ENCODE data around the gene NRG3. TPM values are rescaled to one million over a fixed set of nuclear protein-coding genes. Genes with fewer than 3 reads are reported as not detected.

Gene NRG3
- polyA plus RNA-seq, 3 donors from 2014 or later: not detected

GRCh38 chr10:82796510-82796909, 921.5 kb downstream of the NRG3 start:
- H3K9me3 Mint-ChIP-seq: peaks cover 0 to 31% (median 6%) of the 10 kb centered on the region in 6 donors
- H3K36me3 Mint-ChIP-seq: no peaks in the 10 kb centered on the region
- no peaks in the 10 kb centered on the region for H3K27me3 Mint-ChIP-seq (ENCODE audit: low read depth in 3 of 3)
- DNase-seq: no peak
- no peak overlapping the region for H3K27ac Mint-ChIP-seq
- no peak overlapping the region for H3K4me3 Mint-ChIP-seq
- no peaks in the 10 kb centered on the region for H3K4me1 Mint-ChIP-seq

- Mint-ChIP-seq H3K4me1 (no peaks in the 10 kb centered on the region), H3K27me3 (ENCODE audit: low read depth in 3 of 3) (no peaks in the 10 kb centered on the region), H3K36me3 (no peaks in the 10 kb centered on the region), H3K4me3 (no peak overlapping the region), H3K9me3 (peaks cover 0 to 41% (median 1%) of the 10 kb centered on the region in 6 donors), H3K27ac (no peak overlapping the region)
- DNase-seq: no peak
Observed at GRCh38 chr10:82801289-82801688, 926.3 kb downstream of the NRG3 start.

GRCh38 chr10:82811621-82812020, 936.6 kb downstream of the NRG3 start:
- Mint-ChIP-seq H3K4me3 (no peak overlapping the region), H3K9me3 (peaks cover 0 to 19% (median 8%) of the 10 kb centered on the region in 6 donors), H3K27ac (no peak overlapping the region), H3K27me3 (ENCODE audit: low read depth in 3 of 3) (no peaks in the 10 kb centered on the region), H3K36me3 (no peaks in the 10 kb centered on the region), H3K4me1 (no peaks in the 10 kb centered on the region)
- no peak for DNase-seq

GRCh38 chr10:82813856-82814255, 938.9 kb downstream of the NRG3 start:
- no peak overlapping the region for H3K27ac Mint-ChIP-seq
- no peak overlapping the region for H3K4me3 Mint-ChIP-seq
- no peak for DNase-seq
- no peaks in the 10 kb centered on the region for H3K27me3 Mint-ChIP-seq (ENCODE audit: low read depth in 3 of 3)
- H3K9me3 Mint-ChIP-seq: peaks cover 0 to 24% (median 8%) of the 10 kb centered on the region in 6 donors
- no peaks in the 10 kb centered on the region for H3K36me3 Mint-ChIP-seq
- no peaks in the 10 kb centered on the region for H3K4me1 Mint-ChIP-seq

- Mint-ChIP-seq H3K4me3 (no peak overlapping the region), H3K4me1 (no peaks in the 10 kb centered on the region), H3K27me3 (ENCODE audit: low read depth in 3 of 3) (no peaks in the 10 kb centered on the region), H3K9me3 (peaks cover 0 to 26% (median 9%) of the 10 kb centered on the region in 6 donors), H3K36me3 (no peaks in the 10 kb centered on the region), H3K27ac (no peak overlapping the region)
- no peak for DNase-seq
Observed at GRCh38 chr10:82814635-82815034, 939.6 kb downstream of the NRG3 start.

GRCh38 chr10:82815680-82816079, 940.7 kb downstream of the NRG3 start:
- no peak overlapping the region for H3K4me3 Mint-ChIP-seq
- no peaks in the 10 kb centered on the region for H3K4me1 Mint-ChIP-seq
- H3K27ac Mint-ChIP-seq: no peak overlapping the region
- peaks cover 0 to 25% (median 10%) of the 10 kb centered on the region in 6 donors for H3K9me3 Mint-ChIP-seq
- DNase-seq: no peak
- no peaks in the 10 kb centered on the region for H3K36me3 Mint-ChIP-seq
- H3K27me3 Mint-ChIP-seq (ENCODE audit: low read depth in 3 of 3): no peaks in the 10 kb centered on the region

- Mint-ChIP-seq H3K27me3 (ENCODE audit: low read depth in 3 of 3) (peaks cover 0 to 2% (median 0%) of the 10 kb centered on the region in 3 donors), H3K9me3 (peaks cover 0 to 23% (median 7%) of the 10 kb centered on the region in 6 donors), H3K4me3 (no peak overlapping the region), H3K27ac (no peak overlapping the region), H3K4me1 (no peaks in the 10 kb centered on the region), H3K36me3 (no peaks in the 10 kb centered on the region)
- no peak for DNase-seq
Observed at GRCh38 chr10:82817676-82818422, 942.9 kb downstream of the NRG3 start.

- peaks cover 0 to 20% (median 5%) of the 10 kb centered on the region in 6 donors for H3K9me3 Mint-ChIP-seq
- H3K27ac Mint-ChIP-seq: no peak overlapping the region
- no peak for DNase-seq
- H3K4me3 Mint-ChIP-seq: no peak overlapping the region
- peaks cover 0 to 2% (median 0%) of the 10 kb centered on the region in 3 donors for H3K27me3 Mint-ChIP-seq (ENCODE audit: low read depth in 3 of 3)
- H3K4me1 Mint-ChIP-seq: no peaks in the 10 kb centered on the region
- H3K36me3 Mint-ChIP-seq: no peaks in the 10 kb centered on the region
Observed at GRCh38 chr10:82821043-82821442, 946.0 kb downstream of the NRG3 start.

GRCh38 chr10:82826132-82826531, 951.1 kb downstream of the NRG3 start:
- H3K4me1 Mint-ChIP-seq: no peaks in the 10 kb centered on the region
- H3K27me3 Mint-ChIP-seq (ENCODE audit: low read depth in 3 of 3): peaks cover 0 to 2% (median 0%) of the 10 kb centered on the region in 3 donors
- DNase-seq: no peak
- H3K4me3 Mint-ChIP-seq: no peak overlapping the region
- no peaks in the 10 kb centered on the region for H3K36me3 Mint-ChIP-seq
- H3K27ac Mint-ChIP-seq: no peak overlapping the region
- H3K9me3 Mint-ChIP-seq: peaks cover 0 to 5% (median 2%) of the 10 kb centered on the region in 6 donors

GRCh38 chr10:82827901-82828300, 952.9 kb downstream of the NRG3 start:
- no peaks in the 10 kb centered on the region for H3K36me3 Mint-ChIP-seq
- no peaks in the 10 kb centered on the region for H3K4me1 Mint-ChIP-seq
- H3K27me3 Mint-ChIP-seq (ENCODE audit: low read depth in 3 of 3): no peaks in the 10 kb centered on the region
- peaks cover 0 to 13% (median 2%) of the 10 kb centered on the region in 6 donors for H3K9me3 Mint-ChIP-seq
- no peak overlapping the region for H3K27ac Mint-ChIP-seq
- no peak overlapping the region for H3K4me3 Mint-ChIP-seq
- DNase-seq: no peak

- no peak overlapping the region for H3K27ac Mint-ChIP-seq
- no peaks in the 10 kb centered on the region for H3K4me1 Mint-ChIP-seq
- peaks cover 0 to 4% (median 0%) of the 10 kb centered on the region in 3 donors for H3K36me3 Mint-ChIP-seq
- no peaks in the 10 kb centered on the region for H3K27me3 Mint-ChIP-seq (ENCODE audit: low read depth in 3 of 3)
- peaks cover 6 to 22% (median 13%) of the 10 kb centered on the region in 6 donors for H3K9me3 Mint-ChIP-seq
- no peak overlapping the region for H3K4me3 Mint-ChIP-seq
- DNase-seq: no peak
Observed at GRCh38 chr10:82847242-82847641, 972.2 kb downstream of the NRG3 start.

GRCh38 chr10:82850191-82850590, 975.2 kb downstream of the NRG3 start:
- no peak overlapping the region for H3K4me3 Mint-ChIP-seq
- peaks cover 0 to 4% (median 0%) of the 10 kb centered on the region in 3 donors for H3K36me3 Mint-ChIP-seq
- no peak overlapping the region for H3K27ac Mint-ChIP-seq
- DNase-seq: no peak
- no peaks in the 10 kb centered on the region for H3K4me1 Mint-ChIP-seq
- peaks cover 6 to 36% (median 21%) of the 10 kb centered on the region in 6 donors for H3K9me3 Mint-ChIP-seq
- H3K27me3 Mint-ChIP-seq (ENCODE audit: low read depth in 3 of 3): no peaks in the 10 kb centered on the region

- Mint-ChIP-seq H3K4me3 (no peak overlapping the region), H3K4me1 (no peaks in the 10 kb centered on the region), H3K27ac (no peak overlapping the region), H3K36me3 (peaks cover 0 to under 1% (median 0%) of the 10 kb centered on the region in 3 donors), H3K9me3 (peaks cover 6 to 36% (median 24%) of the 10 kb centered on the region in 6 donors), H3K27me3 (ENCODE audit: low read depth in 3 of 3) (peaks cover 0 to 2% (median 0%) of the 10 kb centered on the region in 3 donors)
- DNase-seq: no peak
Observed at GRCh38 chr10:82856957-82857613, 982.1 kb downstream of the NRG3 start.

- no peak for DNase-seq
- Mint-ChIP-seq H3K27ac (no peak overlapping the region), H3K4me1 (no peaks in the 10 kb centered on the region), H3K9me3 (peaks cover 2 to 30% (median 18%) of the 10 kb centered on the region in 6 donors), H3K4me3 (no peak overlapping the region), H3K27me3 (ENCODE audit: low read depth in 3 of 3) (peaks cover 0 to 2% (median 0%) of the 10 kb centered on the region in 3 donors), H3K36me3 (no peaks in the 10 kb centered on the region)
Observed at GRCh38 chr10:82861889-82862288, 986.9 kb downstream of the NRG3 start.
